Progenitor cell of endocrine pancreas (in vitro differentiated cells): ENCODE data around the gene AMOTL2. TPM values are rescaled to one million over a fixed set of nuclear protein-coding genes. Genes with fewer than 3 reads are reported as not detected.

ENCODE experiments used
- DNase-seq: peaks from one replicate; pipeline ENCODE4 v3.0.0; 2021; ENCODE audit warnings: low spot score; ENCODE audit not compliant: unreplicated experiment
- H3K27ac Mint-ChIP-seq: 2 replicates; pipeline ENCODE4 v1.8.0; 2021; ENCODE audit warnings: mild to moderate bottlenecking, moderate library complexity, mixed read lengths
- H3K27me3 Mint-ChIP-seq: 2 replicates; pipeline ENCODE4 v1.8.0; 2021; ENCODE audit warnings: mixed read lengths
- H3K36me3 Mint-ChIP-seq: 2 replicates; pipeline ENCODE4 v1.8.0; 2022; ENCODE audit warnings: mixed read lengths; ENCODE audit not compliant: insufficient read depth
- H3K4me1 Mint-ChIP-seq: 2 replicates; pipeline ENCODE4 v1.8.0; 2021; ENCODE audit warnings: low read depth, mixed read lengths
- H3K4me3 Mint-ChIP-seq: 2 replicates; pipeline ENCODE4 v1.8.0; 2021; ENCODE audit warnings: low read depth, mild to moderate bottlenecking, moderate library complexity, mixed read lengths
- H3K9me3 Mint-ChIP-seq: 2 replicates; pipeline ENCODE4 v1.8.0; 2021; ENCODE audit warnings: low read depth, mixed read lengths
- total RNA-seq: library from RNA; stranded (reverse); gene quantifications from 2 replicates; pipeline ENCODE4 v1.2.1, GENCODE V29; 2021
- TF ChIP-seq, protein P1 (sequence below): fragments of 200-600 bp; sonication (generic); IDR thresholded peaks from one replicate; pipeline ENCODE4 v1.5.0; 2021; ENCODE audit warnings: antibody characterized with exemption, mild to moderate bottlenecking; ENCODE audit not compliant: unreplicated experiment

Gene AMOTL2
- total RNA-seq, 1 donor from 2014 or later: 94.4 TPM

GRCh38 chr3:134318166-134318565 lies 56.1 kb downstream of the AMOTL2 start:
- H3K4me1 Mint-ChIP-seq: peaks cover 11% of the 10 kb centered on the region

GRCh38 chr3:134317106-134317947 lies 56.9 kb downstream of the AMOTL2 start:
- no peak overlapping the region for H3K4me3 Mint-ChIP-seq
- no peak overlapping the region for H3K27ac Mint-ChIP-seq
- H3K9me3 Mint-ChIP-seq: peaks cover 3% of the 10 kb centered on the region
- peaks cover 9% of the 10 kb centered on the region for H3K27me3 Mint-ChIP-seq
- H3K36me3 Mint-ChIP-seq: no peaks in the 10 kb centered on the region
- TF ChIP-seq, protein P1, sequence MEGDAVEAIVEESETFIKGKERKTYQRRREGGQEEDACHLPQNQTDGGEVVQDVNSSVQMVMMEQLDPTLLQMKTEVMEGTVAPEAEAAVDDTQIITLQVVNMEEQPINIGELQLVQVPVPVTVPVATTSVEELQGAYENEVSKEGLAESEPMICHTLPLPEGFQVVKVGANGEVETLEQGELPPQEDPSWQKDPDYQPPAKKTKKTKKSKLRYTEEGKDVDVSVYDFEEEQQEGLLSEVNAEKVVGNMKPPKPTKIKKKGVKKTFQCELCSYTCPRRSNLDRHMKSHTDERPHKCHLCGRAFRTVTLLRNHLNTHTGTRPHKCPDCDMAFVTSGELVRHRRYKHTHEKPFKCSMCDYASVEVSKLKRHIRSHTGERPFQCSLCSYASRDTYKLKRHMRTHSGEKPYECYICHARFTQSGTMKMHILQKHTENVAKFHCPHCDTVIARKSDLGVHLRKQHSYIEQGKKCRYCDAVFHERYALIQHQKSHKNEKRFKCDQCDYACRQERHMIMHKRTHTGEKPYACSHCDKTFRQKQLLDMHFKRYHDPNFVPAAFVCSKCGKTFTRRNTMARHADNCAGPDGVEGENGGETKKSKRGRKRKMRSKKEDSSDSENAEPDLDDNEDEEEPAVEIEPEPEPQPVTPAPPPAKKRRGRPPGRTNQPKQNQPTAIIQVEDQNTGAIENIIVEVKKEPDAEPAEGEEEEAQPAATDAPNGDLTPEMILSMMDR: no peak
- DNase-seq: no peak
- peaks cover 11% of the 10 kb centered on the region for H3K4me1 Mint-ChIP-seq

More at GRCh38 chr3:134318166-134318565, 56.1 kb downstream of the AMOTL2 start:
- no peak for DNase-seq
- Mint-ChIP-seq H3K4me3 (no peak overlapping the region), H3K36me3 (no peaks in the 10 kb centered on the region), H3K9me3 (peaks cover 3% of the 10 kb centered on the region), H3K27ac (no peak overlapping the region), H3K27me3 (peaks cover 12% of the 10 kb centered on the region)
- TF ChIP-seq, protein P1: no peak

GRCh38 chr3:134315286-134316106 lies 58.8 kb downstream of the AMOTL2 start:
- no peak overlapping the region for H3K4me3 Mint-ChIP-seq
- H3K27me3 Mint-ChIP-seq: peaks cover 9% of the 10 kb centered on the region
- TF ChIP-seq, protein P1: no peak
- DNase-seq: no peak
- H3K9me3 Mint-ChIP-seq: peaks cover 3% of the 10 kb centered on the region
- H3K4me1 Mint-ChIP-seq: peaks cover 11% of the 10 kb centered on the region
- no peaks in the 10 kb centered on the region for H3K36me3 Mint-ChIP-seq
- no peak overlapping the region for H3K27ac Mint-ChIP-seq

DNA sequence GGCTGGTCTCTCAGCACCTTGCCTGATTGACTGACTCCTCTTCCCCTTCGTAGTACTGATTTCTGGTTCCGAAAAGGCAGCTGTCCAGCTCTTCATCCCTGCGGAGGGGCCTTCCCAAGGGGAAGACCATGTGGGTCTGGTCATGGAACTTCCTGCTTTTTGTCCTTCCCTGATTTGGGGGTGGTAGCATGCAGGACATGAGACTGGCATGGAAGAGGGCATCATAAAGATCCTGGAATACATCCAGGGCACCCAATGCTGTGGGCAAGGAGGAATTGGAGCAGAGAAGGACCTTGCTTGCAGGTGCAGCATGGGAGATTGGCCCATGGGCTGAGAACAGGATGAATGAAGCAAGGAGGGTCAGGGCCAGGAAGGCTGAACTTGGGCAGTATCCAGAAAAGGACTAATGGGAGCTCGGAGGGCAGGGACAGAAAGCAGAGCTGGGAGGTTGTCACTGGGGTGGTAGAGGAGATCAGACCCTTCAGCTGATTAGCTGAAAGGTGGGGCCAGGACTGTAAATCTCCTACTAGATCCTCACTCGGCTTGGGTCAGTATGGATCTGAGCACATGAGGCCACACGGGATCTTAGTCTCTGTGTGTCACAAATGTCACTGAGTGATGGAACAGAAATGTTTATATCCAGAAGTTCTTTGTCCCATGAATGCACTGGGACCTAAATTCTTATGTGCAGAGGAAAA lies 59.5 kb downstream of the AMOTL2 start:
- H3K27me3 Mint-ChIP-seq: peaks cover 9% of the 10 kb centered on the region
- no peaks in the 10 kb centered on the region for H3K36me3 Mint-ChIP-seq
- H3K27ac Mint-ChIP-seq: no peak overlapping the region
- DNase-seq: no peak
- peaks cover 16% of the 10 kb centered on the region for H3K4me1 Mint-ChIP-seq
- TF ChIP-seq, protein P1: no peak
- H3K4me3 Mint-ChIP-seq: peak overlapping the region; percentile 8
- peaks cover 3% of the 10 kb centered on the region for H3K9me3 Mint-ChIP-seq
